NCI-H2029 (cell line): ENCODE data around the gene FAM234A.

ENCODE experiments used
- DNase-seq: peaks from one replicate; lab custom pipeline; 2025; lab: John Stamatoyannopoulos, UW

Gene FAM234A

GRCh38 chr16:281660-282255 is 47.1 kb downstream of the FAM234A start:
- DNase-seq, result no peak

- no peak for DNase-seq
These were observed 47.9 kb downstream of the FAM234A start for GRCh38 chr16:282491-282890.

GRCh38 chr16:283033-283805 is 48.6 kb downstream of the FAM234A start, which contains the start of gene PDIA2:
TSS of gene PDIA2 (plus strand) at chr16:283164. CDS start at chr16:283170, 6 bp downstream.
- no peak for DNase-seq

- no peak for DNase-seq
These were observed 49.8 kb downstream of the FAM234A start for GRCh38 chr16:284204-285120.

GRCh38 chr16:285146-286055 is 50.8 kb downstream of the FAM234A start:
- no peak for DNase-seq

GRCh38 chr16:286491-287297 is 52.1 kb downstream of the FAM234A start:
- DNase-seq, result no peak

GRCh38 chr16:287298-287811 is 52.7 kb downstream of the FAM234A start:
- peak; percentile 45 for DNase-seq

- DNase-seq, result no peak
These were observed 53.6 kb downstream of the FAM234A start for GRCh38 chr16:287981-288920.

- no peak for DNase-seq
These were observed 54.9 kb downstream of the FAM234A start for GRCh38 chr16:289395-289997.

GRCh38 chr16:290015-290680 is 55.5 kb downstream of the FAM234A start:
- DNase-seq, result no peak

GRCh38 chr16:290681-291405 is 56.2 kb downstream of the FAM234A start:
- no peak for DNase-seq

GRCh38 chr16:291539-291938 is 56.9 kb downstream of the FAM234A start:
- DNase-seq, result no peak

- no peak for DNase-seq
These were observed 58.6 kb downstream of the FAM234A start for GRCh38 chr16:293043-293775.

GRCh38 chr16:296276-296675 is 61.7 kb downstream of the FAM234A start:
- DNase-seq, result no peak

- no peak for DNase-seq
These were observed 62.3 kb downstream of the FAM234A start for GRCh38 chr16:296806-297510.

GRCh38 chr16:297832-298231 is 63.2 kb downstream of the FAM234A start:
- DNase-seq, result no peak
